Measurements from ENCODE around the gene LRGUK.

GRCh38 chr7:134129856-134130523 is 2.9 kb downstream of the LRGUK start:
- TF ChIP-seq CTCF (IDR thresholded peaks at IDR 0.05) (no peak), POLR2A (IDR thresholded peaks at IDR 0.05) (no peak)

Data from right lobe of liver (tissue), 4 donors.